Measurements from ENCODE around the gene PITPNC1. TPM values are rescaled to one million over a fixed set of nuclear protein-coding genes. Genes with fewer than 3 reads are reported as not detected.

The PITPNC1 gene
- total RNA-seq, 4 donors from 2014 or later = 1.6 to 6.0 (median 3.2) TPM

- no peak for DNase-seq (ENCODE audit: low spot score in 2 of 2)
- H3K4me3 ChIP-seq = peak overlapping the region; percentile 6
- no peaks in the 10 kb centered on the region for H3K27me3 ChIP-seq
- WGBS = 52% methylated on average over 10 of the region's 10 CpGs
- no peak overlapping the region for H3K27ac ChIP-seq
- TF ChIP-seq POLR2AphosphoS5 (IDR thresholded peaks at IDR 0.05) (no peak), POLR2A (IDR thresholded peaks at IDR 0.05) (no peak), EP300 (IDR thresholded peaks at IDR 0.05) (no peak), CTCF (IDR thresholded peaks at IDR 0.05) (no peak)
- no peaks in the 10 kb centered on the region for H3K9me3 ChIP-seq
- H3K4me1 ChIP-seq = peaks cover 42% of the 10 kb centered on the region
- no peaks in the 10 kb centered on the region for H3K36me3 ChIP-seq
These were observed 113.4 kb downstream of the PITPNC1 start for GRCh38 chr17:67490471-67490870.

GRCh38 chr17:67491009-67491680 is 114.1 kb downstream of the PITPNC1 start:
- WGBS = 67% methylated on average over 16 of the region's 18 CpGs

GRCh38 chr17:67491681-67492024 is 114.6 kb downstream of the PITPNC1 start:
- H3K36me3 ChIP-seq = no peaks in the 10 kb centered on the region
- no peak overlapping the region for H3K27ac ChIP-seq
- H3K4me1 ChIP-seq = peaks cover 42% of the 10 kb centered on the region
- DNase-seq (ENCODE audit: low spot score in 2 of 2) = no peak
- no peak overlapping the region for H3K4me3 ChIP-seq
- H3K27me3 ChIP-seq = no peaks in the 10 kb centered on the region
- no peaks in the 10 kb centered on the region for H3K9me3 ChIP-seq
- TF ChIP-seq CTCF (IDR thresholded peaks at IDR 0.05) = no peak
- 43% methylated on average over 4 of the region's 4 CpGs for WGBS

More at GRCh38 chr17:67491009-67491680, 114.1 kb downstream of the PITPNC1 start:
- Histone ChIP-seq H3K4me3 (peak overlapping the region; percentile 6), H3K9me3 (no peaks in the 10 kb centered on the region), H3K36me3 (no peaks in the 10 kb centered on the region), H3K27me3 (no peaks in the 10 kb centered on the region), H3K27ac (no peak overlapping the region), H3K4me1 (peaks cover 42% of the 10 kb centered on the region)
- TF ChIP-seq POLR2A (IDR thresholded peaks at IDR 0.05) = no peak
- TF ChIP-seq CTCF (IDR thresholded peaks at IDR 0.05) = no peak
- peak in 2 of 3 donors; percentile 87 to 89 for TF ChIP-seq POLR2AphosphoS5 (IDR thresholded peaks at IDR 0.05)
- peak; percentile 74 for TF ChIP-seq EP300 (IDR thresholded peaks at IDR 0.05)
- peak; percentile 91 to 95 for DNase-seq (ENCODE audit: low spot score in 2 of 2)

- no peaks in the 10 kb centered on the region for H3K27me3 ChIP-seq
- no peak overlapping the region for H3K4me3 ChIP-seq
- peaks cover 39% of the 10 kb centered on the region for H3K4me1 ChIP-seq
- TF ChIP-seq POLR2AphosphoS5 (IDR thresholded peaks at IDR 0.05) (no peak), CTCF (IDR thresholded peaks at IDR 0.05) (no peak), POLR2A (IDR thresholded peaks at IDR 0.05) (no peak), EP300 (IDR thresholded peaks at IDR 0.05) (no peak)
- 54% methylated on average over 5 of the region's 5 CpGs for WGBS
- H3K9me3 ChIP-seq = no peaks in the 10 kb centered on the region
- H3K27ac ChIP-seq = no peak overlapping the region
- DNase-seq (ENCODE audit: low spot score in 2 of 2) = no peak
- no peaks in the 10 kb centered on the region for H3K36me3 ChIP-seq
These were observed 115.2 kb downstream of the PITPNC1 start for GRCh38 chr17:67492251-67492740.

- no peak for TF ChIP-seq EP300 (IDR thresholded peaks at IDR 0.05)
- no peak for TF ChIP-seq POLR2A (IDR thresholded peaks at IDR 0.05)
- TF ChIP-seq CTCF (IDR thresholded peaks at IDR 0.05) = no peak
- no peak for TF ChIP-seq POLR2AphosphoS5 (IDR thresholded peaks at IDR 0.05)
- Histone ChIP-seq H3K27me3 (no peaks in the 10 kb centered on the region), H3K4me1 (peaks cover 32% of the 10 kb centered on the region), H3K27ac (no peak overlapping the region), H3K36me3 (no peaks in the 10 kb centered on the region), H3K9me3 (no peaks in the 10 kb centered on the region), H3K4me3 (no peak overlapping the region)
- no peak for DNase-seq (ENCODE audit: low spot score in 2 of 2)
- WGBS = 74% methylated on average over 13 of the region's 13 CpGs
These were observed 115.9 kb downstream of the PITPNC1 start for GRCh38 chr17:67492824-67493517.

Measured in suprapubic skin (tissue), 4 donors.